HG03442 (cell line): ENCODE data around the gene REV3L.
A peak's percentile ranks its signal among the peaks of the same experiment; 100 is the strongest.
"Not testable (repeated sequence)": the region's sequence is repeated elsewhere in the genome, so short reads cannot be mapped to it uniquely, and the experiment has no call there.

ENCODE experiments used
- ATAC-seq: cut with Tn5 transposase; IDR thresholded peaks from one replicate; pipeline ENCODE4 v1.9.1; 2021; ENCODE audit warnings: mild to moderate bottlenecking, moderate library complexity; ENCODE audit not compliant: unreplicated experiment

Gene REV3L

GRCh38 chr6:111307275-111307858 is 175.7 kb downstream of the REV3L start:
- no peak for ATAC-seq

GRCh38 chr6:111306104-111306888 is 176.7 kb downstream of the REV3L start:
- no peak for ATAC-seq

GRCh38 chr6:111301946-111302345 is 181.1 kb downstream of the REV3L start:
- ATAC-seq: peak; percentile 78

DNA sequence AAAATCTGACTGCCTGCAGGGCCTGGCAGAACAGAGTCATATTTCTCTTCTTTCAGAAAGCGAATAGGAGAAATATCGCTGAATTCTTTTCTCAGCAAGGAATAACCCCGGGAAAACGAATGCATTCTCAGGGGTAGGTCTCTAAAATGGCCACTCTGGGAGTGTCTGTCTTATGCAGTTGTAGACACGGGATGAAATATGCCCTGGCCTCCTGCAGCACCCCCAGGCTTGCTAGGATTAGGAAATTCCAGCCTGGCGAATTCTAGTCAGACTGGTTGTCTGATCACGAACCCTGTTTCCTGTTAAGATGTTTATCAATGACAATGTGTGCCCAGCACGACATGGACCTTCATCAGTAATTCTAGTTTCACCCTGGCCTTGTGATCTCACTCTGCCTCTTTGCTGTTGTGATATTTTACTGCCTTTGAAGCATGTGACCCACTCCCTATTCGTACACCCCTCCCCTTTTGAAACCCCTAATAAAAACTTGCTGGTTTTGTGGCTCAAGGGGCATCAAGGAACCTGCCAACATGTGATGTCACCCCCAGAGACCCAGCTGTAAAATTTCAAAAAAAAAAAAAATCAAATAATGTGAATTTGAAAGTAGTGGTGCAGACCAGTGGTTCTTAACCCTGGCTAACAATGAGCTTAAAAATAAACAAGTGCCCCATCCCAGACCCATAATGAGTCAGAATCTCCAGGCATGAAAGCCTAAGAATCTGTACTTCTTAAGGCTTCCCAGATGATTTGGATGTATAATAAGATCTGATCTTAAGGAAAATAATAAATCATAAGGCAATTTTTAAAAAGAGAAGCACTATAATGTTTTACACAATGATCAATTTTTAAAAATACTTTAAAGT is 181.8 kb downstream of the REV3L start:
- ATAC-seq: peak; percentile 39

GRCh38 chr6:111297776-111298175 is 185.2 kb downstream of the REV3L start:
- ATAC-seq: no peak

DNA sequence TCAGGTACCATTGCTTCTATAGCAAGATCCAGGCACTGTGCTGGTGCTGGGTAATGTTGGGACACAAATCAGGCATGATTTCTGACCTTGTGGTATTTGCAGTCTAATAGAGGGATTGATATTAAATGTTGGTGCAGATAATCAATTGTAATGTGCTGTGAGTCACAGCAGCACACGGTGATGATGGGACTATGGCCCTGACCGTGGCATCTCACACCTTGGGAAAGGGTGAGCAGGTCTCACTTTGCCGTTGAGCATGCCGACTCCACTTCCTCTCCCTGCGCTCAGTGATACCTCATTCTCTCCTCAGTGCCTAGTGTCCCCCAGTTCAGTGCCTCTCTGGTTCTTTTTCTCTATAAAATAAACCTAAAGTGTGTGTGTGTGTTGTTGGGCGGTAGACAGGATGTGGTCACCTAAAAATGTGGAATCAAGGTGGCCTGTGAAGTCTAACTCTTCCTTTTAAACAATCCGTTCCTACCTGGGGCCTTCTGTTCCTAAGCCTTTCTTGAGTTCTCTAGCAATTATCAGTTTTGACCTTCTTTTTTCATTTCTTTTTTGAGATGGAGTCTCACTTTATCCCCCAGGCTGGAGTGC is 188.5 kb downstream of the REV3L start:
- no peak for ATAC-seq

DNA sequence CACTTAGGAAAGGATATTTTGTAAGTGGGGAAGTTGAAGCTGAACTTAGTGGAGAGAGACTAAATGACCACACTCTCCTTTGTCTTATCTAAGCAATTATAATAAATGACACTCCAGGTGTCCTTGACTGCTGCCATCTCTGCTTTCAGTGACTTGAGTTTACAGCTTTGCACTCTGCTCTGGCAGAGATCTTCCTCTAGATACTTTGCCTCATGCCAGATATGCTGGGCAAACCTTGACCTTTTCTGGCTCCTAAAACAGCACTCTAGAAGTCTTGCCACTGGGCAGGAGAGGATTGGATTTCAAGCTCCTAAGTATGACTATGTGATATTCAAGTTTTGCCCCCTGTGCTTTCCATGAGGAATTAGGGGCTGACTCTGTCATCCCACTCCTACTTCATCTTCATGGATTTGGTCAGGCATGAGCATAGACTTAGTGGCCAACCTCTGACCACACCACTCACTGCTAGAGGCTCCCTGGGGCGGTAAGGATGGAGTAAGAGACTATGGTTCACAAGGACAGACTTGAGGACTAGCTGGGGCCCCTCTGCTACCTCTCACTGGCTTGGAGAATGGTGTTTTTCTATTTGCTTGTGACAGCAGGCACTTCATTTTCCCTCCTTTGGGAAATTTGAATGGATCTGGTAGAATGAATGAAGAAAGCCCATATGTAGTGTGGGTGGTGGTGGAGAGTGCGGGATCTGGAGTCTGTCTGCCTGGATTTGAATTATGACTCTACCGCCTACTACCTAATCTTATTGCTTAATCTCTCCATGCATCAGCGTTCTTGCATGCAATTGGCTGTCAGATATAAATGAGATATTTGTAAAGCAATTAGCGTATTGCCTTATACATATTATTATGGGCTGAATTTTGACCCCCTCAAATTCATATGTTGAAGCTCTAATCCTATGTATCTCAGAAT is 191.4 kb downstream of the REV3L start:
- peak; percentile 7 for ATAC-seq

DNA sequence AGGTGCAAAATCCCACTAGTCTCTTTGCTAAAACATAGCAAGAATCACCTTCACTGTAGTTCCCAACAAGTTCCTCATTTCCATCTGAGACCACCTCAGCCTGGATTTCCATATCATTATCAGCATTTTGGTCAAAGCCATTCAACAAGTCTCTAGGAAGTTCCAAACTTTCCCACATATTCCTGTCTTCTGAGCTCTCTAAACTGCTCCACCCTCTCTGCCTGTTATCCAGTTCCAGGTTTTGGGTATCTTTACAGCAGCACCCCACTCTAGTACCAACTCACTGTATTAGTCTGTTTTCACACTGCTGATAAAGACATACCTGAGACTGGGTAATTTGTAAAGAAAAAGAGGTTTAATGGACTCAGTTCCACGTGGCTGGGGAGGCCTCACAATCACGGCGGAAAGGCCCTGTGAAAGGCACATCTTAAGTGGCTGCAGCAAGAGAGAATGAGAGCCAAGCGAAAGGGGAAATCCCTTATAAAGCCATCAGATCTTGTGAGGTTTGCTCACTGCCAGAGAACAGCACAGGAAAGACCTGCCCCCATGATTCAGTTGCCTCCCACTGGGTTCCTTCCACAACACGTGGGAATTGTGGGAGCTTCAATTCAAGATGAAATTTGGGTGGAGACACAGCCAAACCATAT is 192.2 kb downstream of the REV3L start:
- peak; percentile 96 for ATAC-seq

DNA sequence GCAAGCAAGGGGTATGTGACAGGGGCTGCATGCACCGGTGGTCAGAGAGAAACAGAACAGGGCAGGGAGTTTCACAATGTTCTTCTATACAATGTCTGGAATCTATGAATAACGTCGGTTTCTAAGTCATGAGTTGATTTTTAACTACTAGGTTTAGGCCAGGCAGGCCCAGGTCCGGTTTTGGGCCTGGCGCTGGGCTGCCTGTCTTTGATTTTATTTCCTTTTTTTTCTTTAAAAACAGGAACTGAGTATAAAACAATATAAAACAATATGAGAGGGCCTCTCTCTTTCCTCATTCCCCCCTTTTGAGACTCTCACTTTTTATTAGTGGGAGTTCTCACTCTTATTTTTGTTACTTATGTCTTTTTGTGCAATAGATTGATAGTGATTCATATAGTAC is 198.7 kb downstream of the REV3L start:
- not testable (repeated sequence) for ATAC-seq

GRCh38 chr6:111283707-111284106 is 199.3 kb downstream of the REV3L start:
- ATAC-seq: no peak

DNA sequence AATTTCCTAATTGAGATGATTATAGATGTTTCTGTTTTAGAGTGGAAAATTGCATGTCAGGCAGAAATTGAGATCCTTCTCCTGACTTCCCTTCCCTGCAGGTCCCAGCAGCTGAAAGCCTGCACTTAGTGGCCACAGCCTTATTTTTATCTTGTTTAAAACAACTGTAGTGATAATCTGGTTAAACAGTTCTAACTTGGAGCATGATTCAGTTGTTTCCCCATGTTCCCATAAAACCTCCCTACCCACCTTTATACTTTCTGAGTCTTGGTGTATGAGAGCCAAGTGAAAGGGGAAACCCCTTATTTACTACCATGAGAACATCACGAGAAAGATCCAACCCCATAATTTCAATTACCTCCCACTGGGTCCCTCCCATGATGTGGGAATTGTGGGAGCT is 200.5 kb downstream of the REV3L start:
- ATAC-seq: no peak

GRCh38 chr6:111280445-111280955 is 202.5 kb downstream of the REV3L start:
- ATAC-seq: no peak

GRCh38 chr6:111278731-111279130 is 204.3 kb downstream of the REV3L start:
- ATAC-seq: no peak

- no peak for ATAC-seq
Measured at GRCh38 chr6:111277819-111278218, 205.2 kb downstream of the REV3L start.

- ATAC-seq: no peak
Measured at GRCh38 chr6:111276736-111277135, 206.3 kb downstream of the REV3L start.

GRCh38 chr6:111276335-111276734 is 206.7 kb downstream of the REV3L start:
- no peak for ATAC-seq

GRCh38 chr6:111274593-111275217 is 208.3 kb downstream of the REV3L start:
- ATAC-seq: no peak

DNA sequence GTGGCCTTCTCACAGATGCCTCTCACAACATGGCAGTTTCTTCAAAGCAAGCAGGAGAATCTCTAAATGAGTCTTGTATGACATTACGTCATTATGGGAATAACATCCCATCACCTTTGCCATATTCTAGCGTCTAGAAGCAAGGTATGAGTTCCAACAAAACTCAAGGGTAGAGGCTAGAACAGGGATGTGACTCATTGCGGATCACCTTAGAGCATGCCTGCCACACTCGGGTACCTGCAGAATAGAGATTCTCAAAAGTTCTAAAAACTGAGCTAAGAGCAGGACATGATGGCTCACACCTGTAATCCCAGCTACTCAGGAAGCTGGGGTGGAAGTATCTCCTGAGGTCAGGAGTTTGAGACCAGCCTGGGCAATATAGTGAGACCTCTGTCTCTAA is 212.9 kb downstream of the REV3L start:
- ATAC-seq: no peak

- ATAC-seq: no peak
Measured at GRCh38 chr6:111269401-111269970, 213.5 kb downstream of the REV3L start.
